22Rv1 (cell line): ENCODE data around the gene SLC26A1.

Source experiments
- ZFX ChIP-seq: fragments of 450-650 bp; IDR thresholded peaks from 2 replicates; pipeline ENCODE4 v1.6.1; 2017; ENCODE audit warnings: antibody characterized with exemption, borderline replicate concordance
- TF ChIP-seq, protein P1 (sequence below): fragments of 450-650 bp; IDR thresholded peaks from 2 replicates; pipeline ENCODE4 v1.5.1; 2017; ENCODE audit warnings: mild to moderate bottlenecking

DNA sequence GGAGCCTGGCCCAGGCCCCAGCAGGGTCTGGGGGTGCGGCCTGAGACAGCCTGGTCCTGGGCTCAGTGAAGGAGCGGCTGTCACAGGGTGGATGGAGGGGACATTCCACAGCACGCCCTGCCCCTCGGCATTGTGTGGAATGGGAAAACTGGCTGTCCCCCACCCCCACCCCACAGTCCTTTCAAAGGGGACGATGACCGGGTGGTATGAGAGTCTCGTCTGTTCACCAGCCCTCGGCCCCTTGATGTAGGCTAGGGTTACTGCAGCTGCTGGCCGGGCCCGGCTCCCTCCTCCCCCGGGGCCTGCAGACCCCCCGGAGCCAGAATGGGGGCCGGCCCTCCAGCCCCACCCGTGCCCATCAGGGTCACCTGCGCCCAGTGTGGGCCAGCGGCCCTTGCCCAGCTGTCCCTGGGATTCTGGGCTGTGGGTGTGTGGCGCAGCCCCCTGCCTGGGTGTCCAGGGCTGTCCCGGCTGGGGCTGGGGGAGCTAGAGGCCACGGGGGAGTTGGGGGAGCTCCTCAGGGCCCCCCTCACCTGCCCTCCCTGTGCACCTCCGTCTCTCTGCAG lies 30.0 kb upstream of the SLC26A1 start:
- TF ChIP-seq, protein P1, sequence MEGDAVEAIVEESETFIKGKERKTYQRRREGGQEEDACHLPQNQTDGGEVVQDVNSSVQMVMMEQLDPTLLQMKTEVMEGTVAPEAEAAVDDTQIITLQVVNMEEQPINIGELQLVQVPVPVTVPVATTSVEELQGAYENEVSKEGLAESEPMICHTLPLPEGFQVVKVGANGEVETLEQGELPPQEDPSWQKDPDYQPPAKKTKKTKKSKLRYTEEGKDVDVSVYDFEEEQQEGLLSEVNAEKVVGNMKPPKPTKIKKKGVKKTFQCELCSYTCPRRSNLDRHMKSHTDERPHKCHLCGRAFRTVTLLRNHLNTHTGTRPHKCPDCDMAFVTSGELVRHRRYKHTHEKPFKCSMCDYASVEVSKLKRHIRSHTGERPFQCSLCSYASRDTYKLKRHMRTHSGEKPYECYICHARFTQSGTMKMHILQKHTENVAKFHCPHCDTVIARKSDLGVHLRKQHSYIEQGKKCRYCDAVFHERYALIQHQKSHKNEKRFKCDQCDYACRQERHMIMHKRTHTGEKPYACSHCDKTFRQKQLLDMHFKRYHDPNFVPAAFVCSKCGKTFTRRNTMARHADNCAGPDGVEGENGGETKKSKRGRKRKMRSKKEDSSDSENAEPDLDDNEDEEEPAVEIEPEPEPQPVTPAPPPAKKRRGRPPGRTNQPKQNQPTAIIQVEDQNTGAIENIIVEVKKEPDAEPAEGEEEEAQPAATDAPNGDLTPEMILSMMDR: no peak
- TF ChIP-seq ZFX: no peak
